Caco-2 (cell line): ENCODE measurements around the gene PPP6R3. TPM values are rescaled to one million over a fixed set of nuclear protein-coding genes. Genes with fewer than 3 reads are reported as not detected.

Experiments
- BruUV-seq: library from RNA; stranded (reverse); fragments of 400-500 nt; replicated peaks from 2 replicates; lab custom pipeline; 2021; lab: Mats Ljungman, UMichigan
- CTCF ChIA-PET: fragments of 300-600 bp; sonication (Branson Sonifier 250); formaldehyde crosslinking; loops from one replicate; lab custom pipeline; 2022; ENCODE audit warnings: antibody characterized with exemption; lab: Charles Lee
- POLR2A ChIA-PET: fragments of 300-600 bp; sonication (Branson Sonifier 250); formaldehyde crosslinking; loops from one replicate; lab custom pipeline; 2022; ENCODE audit warnings: antibody characterized with exemption; lab: Charles Lee
- DNase-seq, 2 experiments: peaks; one replicate each; pipeline versions ENCODE4 v3.0.0 to v3.0.0-alpha.2; 2020 to 2022
- H3K27me3 ChIP-seq: replicated peaks from 2 replicates; pipeline ENCODE4 v1.6.0; 2011; ENCODE audit warnings: low read length; ENCODE audit not compliant: control insufficient read depth, insufficient read depth
- H3K36me3 ChIP-seq: 2 replicates; pipeline ENCODE4 v1.5.1; 2011; ENCODE audit warnings: low read length; ENCODE audit not compliant: control insufficient read depth, insufficient read depth
- H3K4me1 ChIP-seq: fragments of 250-450 bp; sonication (Bioruptor Pico); 2 replicates; pipeline ENCODE4 v1.5.1; 2020; ENCODE audit warnings: mild to moderate bottlenecking
- H3K4me3 ChIP-seq: 2 replicates; pipeline ENCODE4 v1.5.1; 2011; ENCODE audit warnings: low read depth, mild to moderate bottlenecking, control low read depth, low read length
- H3K9me3 ChIP-seq: fragments of 250-450 bp; sonication (Bioruptor Pico); 2 replicates; pipeline ENCODE4 v1.5.1; 2020; ENCODE audit warnings: mild to moderate bottlenecking, moderate library complexity
- H3K27ac Mint-ChIP-seq: one replicate; pipeline ENCODE4 v1.8.0; 2022; ENCODE audit warnings: mixed read lengths; ENCODE audit not compliant: unreplicated experiment
- H3K27me3 Mint-ChIP-seq: one replicate; pipeline ENCODE4 v1.8.0; 2022; ENCODE audit warnings: mixed read lengths; ENCODE audit not compliant: insufficient read depth, unreplicated experiment
- H3K36me3 Mint-ChIP-seq: one replicate; pipeline ENCODE4 v1.8.0; 2022; ENCODE audit warnings: mild to moderate bottlenecking, mixed read lengths; ENCODE audit not compliant: insufficient read depth, unreplicated experiment
- H3K4me1 Mint-ChIP-seq: one replicate; pipeline ENCODE4 v1.8.0; 2022; ENCODE audit warnings: low read depth, mixed read lengths; ENCODE audit not compliant: unreplicated experiment
- H3K4me3 Mint-ChIP-seq: one replicate; pipeline ENCODE4 v1.8.0; 2022; ENCODE audit warnings: mild to moderate bottlenecking, moderate library complexity, mixed read lengths; ENCODE audit not compliant: unreplicated experiment
- H3K9me3 Mint-ChIP-seq: one replicate; pipeline ENCODE4 v1.8.0; 2022; ENCODE audit warnings: mixed read lengths; ENCODE audit not compliant: unreplicated experiment
- intact Hi-C: fragments of 100-400 bp; cut with micrococcal nuclease; formaldehyde crosslinking; loops from one replicate; pipeline ENCODE4 v1.10.0; 2022; ENCODE audit not compliant: unreplicated experiment
- total RNA-seq: library from RNA; stranded (reverse); gene quantifications from 2 replicates; pipeline ENCODE4 v1.2.3, GENCODE V29; 2022
- TF ChIP-seq, protein P1 (sequence below), 2 experiments: fragments of 200-600 bp in 1 of 2; IDR thresholded peaks; 1 replicate in 1 of 2; 2 replicates in 1 of 2; pipeline versions ENCODE4 v1.5.1 to v1.8.0; 2011 to 2022; ENCODE audit warnings: antibody characterized with exemption in 1 of 2, control low read depth in 1 of 2, inconsistent platforms in 1 of 2, low read depth in 1 of 2, low read length in 1 of 2, mild to moderate bottlenecking in 1 of 2, moderate library complexity in 1 of 2; ENCODE audit not compliant: insufficient read depth in 1 of 2, severe bottlenecking in 1 of 2, unreplicated experiment in 1 of 2

Gene PPP6R3
- total RNA-seq, 1 experiment from 2014 or later = 276 TPM

DNA sequence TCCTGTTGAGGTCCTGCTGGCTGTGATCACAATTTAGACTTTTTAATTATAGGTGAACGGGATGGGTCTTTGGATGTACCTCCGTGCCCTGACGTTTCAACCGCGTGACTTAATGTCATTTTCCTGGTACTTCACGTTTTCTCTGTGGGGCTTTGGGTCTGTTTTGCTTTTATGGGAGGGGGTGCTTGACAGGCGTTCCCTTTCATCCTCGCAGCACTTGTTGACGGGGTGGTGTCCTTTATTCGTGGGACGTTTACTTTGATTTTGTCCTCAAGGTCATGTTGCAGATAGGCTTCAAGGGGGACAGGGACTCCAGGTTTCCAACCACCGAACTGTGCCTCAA is 994 bp downstream of the PPP6R3 start:
- peak in 1 of 2 experiments; percentile 31 for DNase-seq
- H3K4me1 ChIP-seq = peaks cover 14% of the 10 kb centered on the region
- POLR2A ChIA-PET = no interaction called here

DNA sequence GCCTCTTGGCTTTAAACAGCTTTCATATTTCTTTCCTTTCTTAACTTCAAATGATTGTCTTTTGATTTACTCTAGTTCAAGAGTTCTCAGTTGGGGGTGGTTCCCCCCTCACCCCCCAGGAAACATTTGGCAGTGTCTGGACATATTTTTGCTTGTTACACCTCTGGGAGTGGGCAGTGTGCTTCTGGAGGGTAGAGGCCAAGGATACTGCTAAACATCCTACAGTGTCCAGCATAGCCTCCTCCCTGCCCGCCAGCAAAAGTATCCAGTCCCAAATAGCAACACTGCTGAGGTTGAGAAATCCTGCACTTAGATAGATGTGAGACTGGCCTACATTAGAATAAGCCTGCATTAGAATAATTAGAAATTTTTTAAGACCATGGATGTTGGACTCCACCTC is 3.2 kb downstream of the PPP6R3 start:
- Mint-ChIP-seq H3K9me3 (no peaks in the 10 kb centered on the region), H3K27ac (no peak overlapping the region), H3K36me3 (peaks cover 74% of the 10 kb centered on the region), H3K4me3 (peak overlapping the region; percentile 7), H3K4me1 (peaks cover 44% of the 10 kb centered on the region), H3K27me3 (no peaks in the 10 kb centered on the region)
- Histone ChIP-seq H3K27me3 (no peaks in the 10 kb centered on the region), H3K9me3 (no peaks in the 10 kb centered on the region), H3K4me3 (no peak overlapping the region), H3K4me1 (peaks cover 33% of the 10 kb centered on the region), H3K36me3 (peaks cover 3% of the 10 kb centered on the region; the same call in 1 of the 2 replicates)
- POLR2A ChIA-PET = interaction anchor here (0.5 kb wide), 1 partner anchor 31 kb away, joined by 3 read pairs; no protein-coding TSS in a partner anchor
- TF ChIP-seq, protein P1, sequence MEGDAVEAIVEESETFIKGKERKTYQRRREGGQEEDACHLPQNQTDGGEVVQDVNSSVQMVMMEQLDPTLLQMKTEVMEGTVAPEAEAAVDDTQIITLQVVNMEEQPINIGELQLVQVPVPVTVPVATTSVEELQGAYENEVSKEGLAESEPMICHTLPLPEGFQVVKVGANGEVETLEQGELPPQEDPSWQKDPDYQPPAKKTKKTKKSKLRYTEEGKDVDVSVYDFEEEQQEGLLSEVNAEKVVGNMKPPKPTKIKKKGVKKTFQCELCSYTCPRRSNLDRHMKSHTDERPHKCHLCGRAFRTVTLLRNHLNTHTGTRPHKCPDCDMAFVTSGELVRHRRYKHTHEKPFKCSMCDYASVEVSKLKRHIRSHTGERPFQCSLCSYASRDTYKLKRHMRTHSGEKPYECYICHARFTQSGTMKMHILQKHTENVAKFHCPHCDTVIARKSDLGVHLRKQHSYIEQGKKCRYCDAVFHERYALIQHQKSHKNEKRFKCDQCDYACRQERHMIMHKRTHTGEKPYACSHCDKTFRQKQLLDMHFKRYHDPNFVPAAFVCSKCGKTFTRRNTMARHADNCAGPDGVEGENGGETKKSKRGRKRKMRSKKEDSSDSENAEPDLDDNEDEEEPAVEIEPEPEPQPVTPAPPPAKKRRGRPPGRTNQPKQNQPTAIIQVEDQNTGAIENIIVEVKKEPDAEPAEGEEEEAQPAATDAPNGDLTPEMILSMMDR (IDR thresholded peaks at IDR 0.05; ENCODE audit: insufficient read depth in 1 of 2, low read depth in 1 of 2, low read length in 1 of 2, severe bottlenecking in 1 of 2, unreplicated experiment in 1 of 2) = no peak
- CTCF ChIA-PET = no interaction called here
- no TSS peak for BruUV-seq
- no peak for DNase-seq
- intact Hi-C loops = no loop called here

More for the DNA sequence above, 994 bp downstream of the PPP6R3 start:
- peak overlapping the region; percentile 96 for H3K4me3 Mint-ChIP-seq
- CTCF ChIA-PET = no interaction called here
- Histone ChIP-seq H3K27me3 (no peaks in the 10 kb centered on the region), H3K4me3 (peak overlapping the region; percentile 88), H3K9me3 (no peaks in the 10 kb centered on the region), H3K36me3 (peaks cover 3% of the 10 kb centered on the region; the same call in 1 of the 2 replicates)
- intact Hi-C loops = loop anchor here (2.0 kb wide), 1 partner anchor 71 kb away; no protein-coding TSS in a partner anchor
- TF ChIP-seq, protein P1 (IDR thresholded peaks at IDR 0.05; ENCODE audit: insufficient read depth in 1 of 2, low read depth in 1 of 2, low read length in 1 of 2, severe bottlenecking in 1 of 2, unreplicated experiment in 1 of 2) = no peak
- peak overlapping the region; percentile 99 for H3K27ac Mint-ChIP-seq
- H3K9me3 Mint-ChIP-seq = no peaks in the 10 kb centered on the region
- peaks cover 28% of the 10 kb centered on the region for H3K4me1 Mint-ChIP-seq
- H3K27me3 Mint-ChIP-seq = no peaks in the 10 kb centered on the region
- no TSS peak for BruUV-seq
- peaks cover 53% of the 10 kb centered on the region for H3K36me3 Mint-ChIP-seq

DNA sequence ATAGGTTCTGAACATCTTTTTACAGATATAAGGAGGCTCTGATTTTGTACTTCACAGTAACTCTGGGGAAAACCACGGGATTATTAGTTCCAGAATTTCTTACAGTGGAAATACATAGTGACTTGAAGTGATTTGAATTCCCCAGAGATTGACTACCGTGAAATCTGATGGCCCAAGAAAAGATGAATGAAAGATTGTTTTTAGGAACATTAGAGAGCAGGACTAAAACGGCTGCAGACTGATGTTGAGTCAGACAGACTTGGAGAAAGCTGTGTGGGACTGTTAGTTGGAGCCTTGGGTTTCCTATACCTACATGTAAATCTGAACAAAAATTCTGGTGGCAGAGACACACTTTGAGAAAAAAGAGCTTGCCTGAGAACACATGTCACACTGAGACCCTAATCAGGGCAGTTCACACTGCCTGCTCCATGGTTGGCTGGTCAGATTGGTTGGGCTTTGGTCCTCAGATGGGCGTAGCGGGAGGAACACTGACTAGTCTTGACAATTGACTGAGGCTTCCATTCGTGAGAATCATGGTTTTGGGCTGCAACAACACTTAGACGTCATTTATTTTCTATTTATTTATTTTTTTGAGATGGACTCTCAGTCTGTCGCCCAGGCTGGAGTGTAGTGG is 6.8 kb downstream of the PPP6R3 start:
- BruUV-seq = no TSS peak
- POLR2A ChIA-PET = no interaction called here

More for the DNA sequence above, 6.8 kb downstream of the PPP6R3 start:
- H3K27me3 Mint-ChIP-seq = no peaks in the 10 kb centered on the region
- TF ChIP-seq, protein P1 (IDR thresholded peaks at IDR 0.05; ENCODE audit: insufficient read depth in 1 of 2, low read depth in 1 of 2, low read length in 1 of 2, severe bottlenecking in 1 of 2, unreplicated experiment in 1 of 2) = no peak
- H3K9me3 ChIP-seq = no peaks in the 10 kb centered on the region
- peaks cover 13% of the 10 kb centered on the region for H3K9me3 Mint-ChIP-seq
- peaks cover 12% of the 10 kb centered on the region for H3K36me3 ChIP-seq
- CTCF ChIA-PET = no interaction called here
- H3K4me1 ChIP-seq = peaks cover 28% of the 10 kb centered on the region
- peaks cover 85% of the 10 kb centered on the region for H3K36me3 Mint-ChIP-seq
- no peak overlapping the region for H3K4me3 ChIP-seq
- H3K27ac Mint-ChIP-seq = no peak overlapping the region
- peak overlapping the region; percentile 25 for H3K4me3 Mint-ChIP-seq
- H3K4me1 Mint-ChIP-seq = peaks cover 68% of the 10 kb centered on the region
- no peak for DNase-seq
- intact Hi-C loops = no loop called here
- H3K27me3 ChIP-seq = no peaks in the 10 kb centered on the region
